ENCODE measurements around the gene SEC22A.

Gene SEC22A, protein sequence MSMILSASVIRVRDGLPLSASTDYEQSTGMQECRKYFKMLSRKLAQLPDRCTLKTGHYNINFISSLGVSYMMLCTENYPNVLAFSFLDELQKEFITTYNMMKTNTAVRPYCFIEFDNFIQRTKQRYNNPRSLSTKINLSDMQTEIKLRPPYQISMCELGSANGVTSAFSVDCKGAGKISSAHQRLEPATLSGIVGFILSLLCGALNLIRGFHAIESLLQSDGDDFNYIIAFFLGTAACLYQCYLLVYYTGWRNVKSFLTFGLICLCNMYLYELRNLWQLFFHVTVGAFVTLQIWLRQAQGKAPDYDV

DNA sequence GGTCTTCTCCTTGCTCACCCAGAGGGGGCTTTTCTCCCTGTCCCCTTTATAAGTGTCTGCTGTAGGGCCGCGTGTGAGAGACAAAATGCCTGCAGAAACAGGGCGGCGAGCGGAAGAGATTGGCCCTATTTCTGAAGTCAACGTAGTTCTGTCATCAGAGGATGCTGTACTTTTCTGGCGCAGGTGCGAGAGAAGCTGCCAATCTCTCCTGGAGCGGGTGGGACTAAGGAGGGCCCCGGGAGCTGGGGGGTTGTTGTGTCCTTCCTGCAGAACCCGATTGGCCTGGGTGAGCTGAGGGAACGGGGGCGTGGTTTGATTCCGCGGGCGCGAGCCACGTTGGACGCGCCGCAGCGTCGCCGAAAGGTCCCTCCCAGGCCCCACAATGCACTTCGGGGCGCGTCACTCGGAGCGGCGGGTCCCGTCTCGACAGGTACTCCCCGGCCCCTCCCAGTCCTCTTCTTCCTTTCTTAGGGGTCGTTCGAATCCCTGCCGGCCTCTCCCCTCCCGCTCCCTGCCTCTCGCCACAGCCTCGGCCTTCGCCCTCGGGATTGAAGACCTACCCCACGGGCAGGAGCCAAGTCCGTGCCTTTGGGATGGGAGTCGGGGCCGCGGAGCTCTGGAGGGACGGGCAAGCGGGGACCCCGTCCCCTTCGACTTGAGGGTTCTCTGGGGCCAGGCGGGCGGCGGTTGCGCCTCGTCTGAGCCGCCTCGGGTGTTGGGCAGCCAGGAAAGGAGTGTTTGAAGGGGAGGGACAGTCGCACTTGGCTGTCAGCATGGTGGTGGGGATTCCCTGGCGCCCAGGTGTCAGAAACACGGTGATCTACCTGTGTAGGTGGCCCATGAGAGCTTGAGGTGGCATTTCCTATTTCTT is at the start of gene SEC22A:
Gene SEC22A, plus strand, starts transcription at position 387 of the 871 bp plus-strand sequence. CDS start 7,275 bp downstream, outside the sequence.
- H3K4me1 ChIP-seq (ENCODE audit: insufficient read depth, low read length) = peaks cover 6% of the 10 kb centered on the region

DNA sequence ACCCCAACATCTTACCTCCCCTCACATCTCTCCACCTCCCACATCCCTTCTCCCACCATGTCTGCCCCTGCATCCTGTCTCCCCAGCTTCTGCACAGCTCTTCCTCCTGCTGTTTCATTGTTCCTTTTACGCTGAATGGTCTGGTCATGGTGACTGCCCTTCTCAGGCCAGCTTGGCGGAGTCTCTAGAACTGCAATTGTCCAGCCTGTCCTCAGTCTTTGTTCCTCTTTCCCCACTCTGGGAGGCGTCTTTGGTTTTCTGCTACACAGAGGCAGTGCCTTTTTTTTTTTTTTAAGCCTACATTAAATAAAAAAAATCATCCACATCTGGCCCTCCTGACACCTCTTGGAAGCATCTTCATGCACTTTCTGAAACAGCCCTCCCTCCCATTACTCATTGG is 49.1 kb upstream of the SEC22A start:
- H3K27ac ChIP-seq (ENCODE audit: low read length) = no peak overlapping the region
- H3K36me3 ChIP-seq (ENCODE audit: insufficient read depth, low read depth, low read length) = peaks cover 73% of the 10 kb centered on the region
- H3K4me1 ChIP-seq (ENCODE audit: insufficient read depth, low read length) = no peaks in the 10 kb centered on the region; the same call in 1 of the 2 replicates
- H3K9ac ChIP-seq (ENCODE audit: low read depth, low read length) = no peak overlapping the region
- no peak overlapping the region for H3K4me3 ChIP-seq (ENCODE audit: low read length)
- no peaks in the 10 kb centered on the region for H3K27me3 ChIP-seq (ENCODE audit: insufficient read depth, low read length)
- H3K9me3 ChIP-seq (ENCODE audit: insufficient read depth, low read depth, low read length) = no peaks in the 10 kb centered on the region

More for the DNA sequence above, at the start of gene SEC22A:
- H3K27me3 ChIP-seq (ENCODE audit: insufficient read depth, low read length) = no peaks in the 10 kb centered on the region
- peak within 1 kb of the TSS; percentile 98 for H3K4me3 ChIP-seq (ENCODE audit: low read length)
- H3K9me3 ChIP-seq (ENCODE audit: insufficient read depth, low read depth, low read length) = no peaks in the 10 kb centered on the region
- H3K36me3 ChIP-seq (ENCODE audit: insufficient read depth, low read depth, low read length) = no peaks in the 10 kb centered on the region
- peak within 1 kb of the TSS; percentile 92 for H3K9ac ChIP-seq (ENCODE audit: low read depth, low read length)
- H3K27ac ChIP-seq (ENCODE audit: low read length) = peak within 1 kb of the TSS; percentile 79

DNA sequence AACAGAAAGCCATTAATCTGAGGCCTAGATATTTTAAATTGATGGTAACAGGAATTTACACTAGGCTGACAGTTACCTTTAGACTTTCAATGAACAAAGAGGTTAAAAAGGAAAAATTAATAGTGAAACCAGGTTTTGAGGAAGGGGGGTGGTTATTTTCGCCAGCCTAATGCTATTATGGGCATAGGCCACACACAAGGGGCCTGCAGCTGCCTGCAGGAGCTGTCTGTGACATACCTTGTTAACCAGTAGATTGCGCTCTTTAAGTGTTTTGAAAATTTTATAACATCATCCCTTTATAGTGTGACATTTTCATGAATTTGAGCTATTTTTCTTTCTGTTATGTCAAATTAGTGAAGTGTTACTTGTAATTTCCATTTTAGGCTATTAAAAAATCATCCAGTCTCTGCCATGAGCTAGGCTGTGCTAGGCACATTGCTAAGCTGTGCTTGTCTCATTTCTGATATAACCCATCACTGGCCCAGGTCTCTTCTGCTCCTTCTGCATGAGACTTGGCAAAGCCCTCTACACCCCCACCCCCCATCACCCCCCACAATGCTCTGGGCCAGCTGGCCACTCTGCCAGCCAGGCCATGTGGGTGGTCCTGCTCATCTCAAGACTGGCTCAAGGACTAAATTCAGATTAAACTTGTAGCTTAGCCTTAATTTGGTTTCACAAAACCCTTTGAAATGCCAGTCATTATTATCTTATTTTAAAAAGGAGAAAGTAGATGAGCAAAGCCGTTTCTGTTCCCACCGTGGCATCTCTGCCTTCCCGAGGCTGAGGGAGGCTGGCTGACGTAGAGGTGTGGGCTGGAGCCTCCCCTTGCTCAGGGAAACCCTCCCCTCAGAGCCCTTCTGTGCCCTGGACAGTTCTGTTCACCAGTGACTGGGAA is 48.4 kb upstream of the SEC22A start:
- Histone ChIP-seq H3K27ac (ENCODE audit: low read length) (no peak overlapping the region), H3K9me3 (ENCODE audit: insufficient read depth, low read depth, low read length) (no peaks in the 10 kb centered on the region)

DNA sequence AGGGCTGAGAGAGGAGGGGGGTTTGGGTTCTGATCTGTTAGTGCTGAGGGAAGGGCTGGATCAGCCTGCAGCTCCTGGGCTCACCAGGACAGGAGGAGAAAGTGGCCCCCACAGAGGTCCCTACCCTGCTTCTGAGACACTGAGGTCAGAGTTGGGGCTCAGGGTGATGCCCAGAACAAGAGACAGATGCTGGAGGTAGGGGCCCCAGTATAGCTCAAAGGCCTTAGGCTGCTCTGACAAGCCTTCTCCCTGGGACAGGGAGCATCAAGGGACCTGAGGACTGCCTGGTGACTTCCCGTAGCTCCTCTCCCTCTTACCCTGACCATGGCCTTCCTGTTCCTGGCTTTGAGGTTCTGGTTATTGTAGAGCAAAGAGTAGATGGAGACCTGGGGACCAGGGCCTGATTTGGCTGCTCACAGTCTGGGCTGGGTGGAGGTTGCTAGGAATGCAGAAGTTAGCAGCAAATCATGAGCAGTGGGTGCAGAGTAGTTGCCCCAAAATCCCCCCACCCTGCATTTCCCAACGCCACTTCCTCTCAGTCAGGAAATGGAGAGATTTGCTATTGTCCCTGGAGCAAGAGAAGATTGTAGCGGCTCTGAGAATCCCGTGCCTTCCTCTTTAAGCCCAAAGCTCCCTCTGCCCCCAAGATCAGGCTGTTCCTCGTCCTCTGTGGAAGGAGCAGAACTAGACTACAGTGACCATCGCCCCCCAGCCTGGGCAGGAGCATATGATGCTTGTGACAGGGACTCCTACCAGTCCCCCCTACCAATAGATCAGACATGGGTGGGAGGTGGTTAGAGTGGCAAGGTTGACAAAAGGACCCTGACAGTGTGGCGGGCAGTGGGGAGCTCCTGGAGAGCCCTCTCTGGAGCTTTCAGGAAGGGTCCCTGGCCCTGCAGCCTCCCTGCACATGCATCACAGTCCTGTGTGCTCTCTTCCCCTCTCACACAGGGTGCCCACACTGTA is 47.4 kb upstream of the SEC22A start:
- Histone ChIP-seq H3K9ac (ENCODE audit: low read depth, low read length) (no peak overlapping the region), H3K27ac (ENCODE audit: low read length) (no peak overlapping the region), H3K27me3 (ENCODE audit: insufficient read depth, low read length) (no peaks in the 10 kb centered on the region), H3K4me1 (ENCODE audit: insufficient read depth, low read length) (no peaks in the 10 kb centered on the region; the same call in 1 of the 2 replicates), H3K36me3 (ENCODE audit: insufficient read depth, low read depth, low read length) (peaks cover 67% of the 10 kb centered on the region), H3K4me3 (ENCODE audit: low read length) (no peak overlapping the region), H3K9me3 (ENCODE audit: insufficient read depth, low read depth, low read length) (no peaks in the 10 kb centered on the region)

More for the DNA sequence above, 48.4 kb upstream of the SEC22A start:
- no peaks in the 10 kb centered on the region for H3K27me3 ChIP-seq (ENCODE audit: insufficient read depth, low read length)
- H3K4me3 ChIP-seq (ENCODE audit: low read length) = no peak overlapping the region
- H3K9ac ChIP-seq (ENCODE audit: low read depth, low read length) = no peak overlapping the region
- no peaks in the 10 kb centered on the region; the same call in 1 of the 2 replicates for H3K4me1 ChIP-seq (ENCODE audit: insufficient read depth, low read length)
- peaks cover 67% of the 10 kb centered on the region for H3K36me3 ChIP-seq (ENCODE audit: insufficient read depth, low read depth, low read length)

DNA sequence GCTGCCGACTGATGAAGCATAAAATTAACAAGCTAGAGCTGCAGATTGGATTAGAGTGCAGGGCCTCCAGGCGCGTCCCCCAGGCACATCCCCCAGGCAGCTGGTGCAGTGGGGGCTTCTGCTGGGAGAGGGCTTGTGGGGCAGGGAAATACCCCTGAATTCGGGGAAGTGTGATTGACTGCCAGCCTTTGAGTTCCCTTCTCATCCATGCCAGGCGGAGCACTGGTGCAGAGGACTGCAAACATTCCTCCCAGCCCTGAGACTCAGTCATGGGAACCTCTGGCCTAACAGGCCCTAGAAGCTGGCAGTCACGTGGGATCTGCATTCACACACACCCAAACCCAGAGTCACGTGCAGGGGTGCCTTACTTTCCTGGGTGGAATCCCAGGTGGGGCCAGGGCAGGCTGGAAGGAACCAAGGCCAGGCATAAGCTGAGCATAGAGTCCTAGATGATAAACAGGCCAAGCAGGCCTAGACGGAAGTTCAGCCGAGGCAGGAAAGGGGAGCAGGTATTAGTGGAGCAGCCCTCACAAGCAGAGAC is 46.2 kb upstream of the SEC22A start:
- no peak overlapping the region for H3K4me3 ChIP-seq (ENCODE audit: low read length)
- no peaks in the 10 kb centered on the region; the same call in 1 of the 2 replicates for H3K4me1 ChIP-seq (ENCODE audit: insufficient read depth, low read length)
- no peaks in the 10 kb centered on the region for H3K27me3 ChIP-seq (ENCODE audit: insufficient read depth, low read length)
- H3K9ac ChIP-seq (ENCODE audit: low read depth, low read length) = no peak overlapping the region
- H3K9me3 ChIP-seq (ENCODE audit: insufficient read depth, low read depth, low read length) = no peaks in the 10 kb centered on the region
- H3K36me3 ChIP-seq (ENCODE audit: insufficient read depth, low read depth, low read length) = peaks cover 62% of the 10 kb centered on the region
- H3K27ac ChIP-seq (ENCODE audit: low read length) = no peak overlapping the region

DNA sequence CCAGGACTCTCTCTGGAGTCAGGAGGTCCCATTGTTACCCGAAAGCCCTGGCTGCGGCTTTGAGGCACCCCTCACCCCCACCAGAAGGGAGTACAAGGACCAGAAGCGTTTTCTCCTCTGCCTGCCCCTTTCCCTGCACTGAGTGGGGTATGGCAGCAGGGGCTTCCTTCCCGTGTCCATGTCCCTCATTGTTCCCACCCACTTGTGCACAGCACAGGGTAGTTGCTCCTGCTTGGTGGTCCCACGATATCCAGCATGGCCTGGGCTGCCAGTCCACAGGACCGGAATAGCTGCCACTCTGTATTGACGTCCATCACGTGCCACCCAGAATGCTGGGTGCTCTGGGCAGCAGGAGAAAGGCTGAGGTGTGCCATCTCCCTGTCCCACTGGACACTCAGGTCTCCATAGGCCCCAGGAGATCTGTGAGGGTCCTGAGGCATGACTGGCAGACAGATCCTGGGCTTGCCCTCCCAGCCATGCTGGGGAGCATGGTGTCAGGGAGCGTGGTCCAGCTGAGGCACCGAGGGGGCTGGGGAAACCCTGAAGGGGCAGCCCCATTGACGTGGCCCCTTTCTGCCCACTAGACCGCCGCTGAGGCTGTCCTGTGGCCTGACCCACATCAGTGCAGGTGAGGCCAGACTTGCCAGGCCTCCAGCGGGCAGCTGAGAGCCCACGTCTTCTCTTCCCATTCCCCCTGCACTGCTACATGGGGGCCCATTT is 45.3 kb upstream of the SEC22A start:
- no peaks in the 10 kb centered on the region for H3K27me3 ChIP-seq (ENCODE audit: insufficient read depth, low read length)
- no peak overlapping the region for H3K9ac ChIP-seq (ENCODE audit: low read depth, low read length)
- no peaks in the 10 kb centered on the region; the same call in 1 of the 2 replicates for H3K4me1 ChIP-seq (ENCODE audit: insufficient read depth, low read length)
- no peaks in the 10 kb centered on the region for H3K9me3 ChIP-seq (ENCODE audit: insufficient read depth, low read depth, low read length)
- H3K27ac ChIP-seq (ENCODE audit: low read length) = no peak overlapping the region
- H3K4me3 ChIP-seq (ENCODE audit: low read length) = no peak overlapping the region
- peaks cover 62% of the 10 kb centered on the region for H3K36me3 ChIP-seq (ENCODE audit: insufficient read depth, low read depth, low read length)

DNA sequence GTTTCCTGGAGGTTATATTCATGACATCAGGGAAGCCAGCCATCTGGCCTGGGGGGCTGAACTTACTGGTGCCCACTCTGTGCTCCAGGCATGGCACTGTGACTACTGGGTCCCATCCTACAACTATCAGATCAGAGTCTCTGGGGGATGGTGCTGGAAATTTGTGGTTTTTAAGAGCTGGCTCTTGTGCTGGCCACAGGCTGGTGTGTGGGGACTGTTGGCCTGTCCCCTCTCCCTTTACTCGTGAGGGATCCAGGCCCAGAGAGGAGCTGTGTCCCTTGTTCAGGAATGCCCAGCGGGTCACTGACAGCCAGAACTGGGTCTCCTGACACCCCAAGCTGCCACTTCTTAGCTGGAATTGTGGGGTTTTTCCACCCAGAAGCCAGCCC is 44.5 kb upstream of the SEC22A start:
- H3K4me3 ChIP-seq (ENCODE audit: low read length) = no peak overlapping the region
- no peaks in the 10 kb centered on the region; the same call in 1 of the 2 replicates for H3K4me1 ChIP-seq (ENCODE audit: insufficient read depth, low read length)
- peaks cover 70% of the 10 kb centered on the region for H3K36me3 ChIP-seq (ENCODE audit: insufficient read depth, low read depth, low read length)
- no peaks in the 10 kb centered on the region for H3K27me3 ChIP-seq (ENCODE audit: insufficient read depth, low read length)
- no peak overlapping the region for H3K27ac ChIP-seq (ENCODE audit: low read length)
- H3K9me3 ChIP-seq (ENCODE audit: insufficient read depth, low read depth, low read length) = no peaks in the 10 kb centered on the region
- no peak overlapping the region for H3K9ac ChIP-seq (ENCODE audit: low read depth, low read length)

DNA sequence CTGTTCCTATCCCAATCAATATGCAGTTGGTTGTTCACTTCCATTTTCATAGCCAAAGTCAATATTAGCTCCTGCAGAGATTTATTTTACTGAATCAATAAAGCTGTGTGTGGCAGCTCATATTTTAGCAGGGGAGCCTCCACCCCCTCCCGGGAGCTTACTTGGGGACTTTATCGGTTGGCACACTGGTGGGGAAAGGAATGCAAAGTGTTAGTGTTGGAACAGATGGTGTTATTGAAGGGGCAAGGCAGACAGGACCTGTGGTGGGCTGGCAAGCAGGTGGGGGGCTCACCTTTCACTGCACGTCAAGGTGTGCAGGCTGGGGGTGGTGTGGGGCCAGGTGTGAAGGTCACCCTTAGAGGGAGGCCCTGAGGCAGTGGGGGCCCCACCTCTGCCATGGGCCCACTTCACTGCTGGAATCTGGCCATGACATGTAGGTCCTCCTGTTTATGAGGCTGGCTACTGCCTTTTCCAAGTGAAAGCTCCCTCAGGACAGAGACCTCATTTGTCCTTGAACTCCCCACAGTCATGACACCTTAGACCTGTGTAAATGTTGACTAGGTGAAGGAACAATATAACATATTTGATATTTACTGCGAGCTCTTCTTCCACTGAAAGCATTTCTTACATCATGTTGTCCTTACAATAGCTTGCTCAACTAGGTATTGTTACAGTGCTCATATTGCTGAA is 44.0 kb upstream of the SEC22A start:
- no peak overlapping the region for H3K9ac ChIP-seq (ENCODE audit: low read depth, low read length)
- H3K27ac ChIP-seq (ENCODE audit: low read length) = no peak overlapping the region
- peaks cover 71% of the 10 kb centered on the region for H3K36me3 ChIP-seq (ENCODE audit: insufficient read depth, low read depth, low read length)
- no peak overlapping the region for H3K4me3 ChIP-seq (ENCODE audit: low read length)
- H3K9me3 ChIP-seq (ENCODE audit: insufficient read depth, low read depth, low read length) = no peaks in the 10 kb centered on the region
- no peaks in the 10 kb centered on the region; the same call in 1 of the 2 replicates for H3K4me1 ChIP-seq (ENCODE audit: insufficient read depth, low read length)
- no peaks in the 10 kb centered on the region for H3K27me3 ChIP-seq (ENCODE audit: insufficient read depth, low read length)

DNA sequence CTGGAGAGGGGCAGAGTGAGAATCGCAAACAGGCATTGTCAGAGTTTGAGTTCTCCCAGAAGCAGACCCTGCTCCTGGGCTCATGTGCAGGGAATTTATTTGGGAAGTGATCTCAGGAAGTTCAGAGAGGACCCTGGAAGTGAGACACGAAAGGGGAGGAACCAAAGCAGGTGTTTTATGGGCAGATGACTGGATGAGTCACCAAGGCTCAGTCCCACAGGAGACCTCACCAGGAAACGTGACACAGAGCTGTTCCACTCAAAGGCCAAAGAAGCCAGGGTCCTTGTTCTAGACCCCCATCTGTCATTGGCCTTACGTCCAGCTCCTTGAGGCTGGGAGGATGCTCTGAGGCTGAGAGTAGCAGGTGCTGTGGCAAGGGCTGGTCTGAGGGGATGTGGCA is 43.4 kb upstream of the SEC22A start:
- no peak overlapping the region for H3K4me3 ChIP-seq (ENCODE audit: low read length)
- no peaks in the 10 kb centered on the region for H3K9me3 ChIP-seq (ENCODE audit: insufficient read depth, low read depth, low read length)
- no peak overlapping the region for H3K27ac ChIP-seq (ENCODE audit: low read length)
- H3K27me3 ChIP-seq (ENCODE audit: insufficient read depth, low read length) = no peaks in the 10 kb centered on the region
- H3K4me1 ChIP-seq (ENCODE audit: insufficient read depth, low read length) = no peaks in the 10 kb centered on the region
- no peak overlapping the region for H3K9ac ChIP-seq (ENCODE audit: low read depth, low read length)
- H3K36me3 ChIP-seq (ENCODE audit: insufficient read depth, low read depth, low read length) = peaks cover 65% of the 10 kb centered on the region
